T-helper 1 cell treated with Interleukin-12 subunit alpha and Interleukin-12 subunit beta and Interleukin-4 antibody, amounts not matched to agents 30 ng/mL and 1 ng/mL, for 36 hours (primary cell): ENCODE measurements around the gene GARIN5B. TPM values are rescaled to one million over a fixed set of nuclear protein-coding genes. Genes with fewer than 3 reads are reported as not detected.

Source experiments
- intact Hi-C: fragments of 100-400 bp; cut with micrococcal nuclease; formaldehyde crosslinking; loops from one replicate; pipeline ENCODE4 v1.15.1; 2024
- total RNA-seq: library from RNA; stranded (reverse); gene quantifications from 2 replicates; pipeline ENCODE4 v1.2.3, GENCODE V29; 2022

GARIN5B gene
- total RNA-seq, 1 donor from 2014 or later = not detected

GRCh38 chr19:55304980-55305379, 58.1 kb downstream of the GARIN5B start:
- intact Hi-C loops = loop anchor here (1.0 kb wide), 1 partner anchor 48 kb away; no protein-coding TSS in a partner anchor

Other genes with a start within 250 kb of the GARIN5B start
- 153 TPM in 2 replicates for gene PPP1R12C, start 245.6 kb downstream of the GARIN5B start, total RNA-seq
- not detected in 2 replicates for gene TNNT1, start 214.1 kb downstream of the GARIN5B start, total RNA-seq
- 0.63 TPM in 1 of 2 replicates, not detected in the other for gene TNNI3, start 205.5 kb downstream of the GARIN5B start, total RNA-seq
- not detected in 2 replicates for gene DNAAF3, start 196.6 kb downstream of the GARIN5B start, total RNA-seq
- not detected in 2 replicates for gene SYT5, start 183.0 kb downstream of the GARIN5B start, total RNA-seq
- gene PTPRH, start 153.8 kb downstream of the GARIN5B start, total RNA-seq = 0.05 and 0.07 TPM in 2 replicates
- gene TMEM86B, start 134.5 kb downstream of the GARIN5B start, total RNA-seq = 11.2 and 12.6 TPM in 2 replicates
- 242 and 247 TPM in 2 replicates for gene PPP6R1, start 104.2 kb downstream of the GARIN5B start, total RNA-seq
- 30.0 and 33.5 TPM in 2 replicates for gene HSPBP1, start 83.2 kb downstream of the GARIN5B start, total RNA-seq
- 8.1 and 10.0 TPM in 2 replicates for gene BRSK1, start 79.3 kb downstream of the GARIN5B start, total RNA-seq
- 0.93 and 1.4 TPM in 2 replicates for gene TMEM150B, start 37.9 kb downstream of the GARIN5B start, total RNA-seq
- 15.4 and 19.9 TPM in 2 replicates for gene KMT5C, start 23.4 kb downstream of the GARIN5B start, total RNA-seq
- gene COX6B2, start 8.5 kb downstream of the GARIN5B start, total RNA-seq = 0.44 and 0.51 TPM in 2 replicates
- 0.51 and 0.74 TPM in 2 replicates for gene IL11, start 7.2 kb upstream of the GARIN5B start, total RNA-seq
- gene TMEM190, start 13.6 kb upstream of the GARIN5B start, total RNA-seq = not detected in 2 replicates
- gene TMEM238, start 21.0 kb upstream of the GARIN5B start, total RNA-seq = 11.8 and 14.8 TPM in 2 replicates
- 2,242 and 2,308 TPM in 2 replicates for gene RPL28, start 22.7 kb upstream of the GARIN5B start, total RNA-seq
- 167 and 180 TPM in 2 replicates for gene UBE2S, start 44.5 kb upstream of the GARIN5B start, total RNA-seq
- not detected in 2 replicates for gene SHISA7, start 80.0 kb upstream of the GARIN5B start, total RNA-seq
- gene ISOC2, start 98.4 kb upstream of the GARIN5B start, total RNA-seq = 18.3 and 22.5 TPM in 2 replicates
- gene C19orf85, start 101.5 kb upstream of the GARIN5B start, total RNA-seq = not detected in 2 replicates
- gene ZNF628, start 113.4 kb upstream of the GARIN5B start, total RNA-seq = 6.3 and 8.9 TPM in 2 replicates
- gene NAT14, start 121.9 kb upstream of the GARIN5B start, total RNA-seq = 11.4 and 13.2 TPM in 2 replicates
- gene SSC5D, start 125.2 kb upstream of the GARIN5B start, total RNA-seq = 0.15 and 0.39 TPM in 2 replicates
- gene SBK2, start 173.9 kb upstream of the GARIN5B start, total RNA-seq = not detected in 2 replicates
- gene SBK3, start 182.3 kb upstream of the GARIN5B start, total RNA-seq = not detected in 2 replicates
- gene ZNF579, start 217.6 kb upstream of the GARIN5B start, total RNA-seq = 7.3 and 8.0 TPM in 2 replicates
- gene FIZ1, start 236.3 kb upstream of the GARIN5B start, total RNA-seq = 14.9 and 15.5 TPM in 2 replicates
- 21.0 and 25.4 TPM in 2 replicates for gene ZNF524, start 237.0 kb upstream of the GARIN5B start, total RNA-seq
- 15.8 and 16.8 TPM in 2 replicates for gene ZNF865, start 242.4 kb upstream of the GARIN5B start, total RNA-seq